Progenitor cell of endocrine pancreas (in vitro differentiated cells): ENCODE data around the gene GLCE. TPM values are rescaled to one million over a fixed set of nuclear protein-coding genes. Genes with fewer than 3 reads are reported as not detected.

ENCODE experiments used
- DNase-seq: peaks from one replicate; pipeline ENCODE4 v3.0.0; 2021; ENCODE audit warnings: low spot score; ENCODE audit not compliant: unreplicated experiment
- H3K27ac Mint-ChIP-seq: 2 replicates; pipeline ENCODE4 v1.8.0; 2021; ENCODE audit warnings: mild to moderate bottlenecking, moderate library complexity, mixed read lengths
- H3K27me3 Mint-ChIP-seq: 2 replicates; pipeline ENCODE4 v1.8.0; 2021; ENCODE audit warnings: mixed read lengths
- H3K36me3 Mint-ChIP-seq: 2 replicates; pipeline ENCODE4 v1.8.0; 2022; ENCODE audit warnings: mixed read lengths; ENCODE audit not compliant: insufficient read depth
- H3K4me1 Mint-ChIP-seq: 2 replicates; pipeline ENCODE4 v1.8.0; 2021; ENCODE audit warnings: low read depth, mixed read lengths
- H3K4me3 Mint-ChIP-seq: 2 replicates; pipeline ENCODE4 v1.8.0; 2021; ENCODE audit warnings: low read depth, mild to moderate bottlenecking, moderate library complexity, mixed read lengths
- H3K9me3 Mint-ChIP-seq: 2 replicates; pipeline ENCODE4 v1.8.0; 2021; ENCODE audit warnings: low read depth, mixed read lengths
- total RNA-seq: library from RNA; stranded (reverse); gene quantifications from 2 replicates; pipeline ENCODE4 v1.2.1, GENCODE V29; 2021
- TF ChIP-seq, protein P1 (sequence below): fragments of 200-600 bp; sonication (generic); IDR thresholded peaks from one replicate; pipeline ENCODE4 v1.5.0; 2021; ENCODE audit warnings: antibody characterized with exemption, mild to moderate bottlenecking; ENCODE audit not compliant: unreplicated experiment

The GLCE gene
- total RNA-seq, 1 donor from 2014 or later: 18.0 TPM

DNA sequence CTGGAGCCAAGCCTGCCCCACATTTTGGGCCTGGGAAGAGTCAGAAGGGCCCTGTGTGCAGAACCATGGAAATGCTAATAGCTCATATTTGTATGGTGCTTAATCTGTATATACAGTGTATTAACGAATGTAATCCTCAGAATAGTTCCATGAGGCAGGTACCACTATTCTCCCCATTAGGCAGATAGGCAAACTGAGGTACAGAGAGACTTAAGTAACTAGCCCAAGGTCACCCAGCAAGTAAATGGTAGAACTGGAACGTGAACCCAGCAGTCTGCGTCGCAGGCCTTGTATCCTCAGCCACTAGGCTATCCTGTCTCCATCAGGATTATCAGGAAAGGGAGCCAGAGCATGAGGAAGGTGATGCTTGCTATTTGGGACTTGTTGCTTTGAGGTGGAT is 28.0 kb upstream of the GLCE start:
- Mint-ChIP-seq H3K36me3 (no peaks in the 10 kb centered on the region), H3K4me1 (peaks cover 11% of the 10 kb centered on the region), H3K4me3 (no peak overlapping the region), H3K9me3 (no peaks in the 10 kb centered on the region), H3K27me3 (peaks cover 9% of the 10 kb centered on the region), H3K27ac (no peak overlapping the region)
- no peak for DNase-seq
- TF ChIP-seq, protein P1, sequence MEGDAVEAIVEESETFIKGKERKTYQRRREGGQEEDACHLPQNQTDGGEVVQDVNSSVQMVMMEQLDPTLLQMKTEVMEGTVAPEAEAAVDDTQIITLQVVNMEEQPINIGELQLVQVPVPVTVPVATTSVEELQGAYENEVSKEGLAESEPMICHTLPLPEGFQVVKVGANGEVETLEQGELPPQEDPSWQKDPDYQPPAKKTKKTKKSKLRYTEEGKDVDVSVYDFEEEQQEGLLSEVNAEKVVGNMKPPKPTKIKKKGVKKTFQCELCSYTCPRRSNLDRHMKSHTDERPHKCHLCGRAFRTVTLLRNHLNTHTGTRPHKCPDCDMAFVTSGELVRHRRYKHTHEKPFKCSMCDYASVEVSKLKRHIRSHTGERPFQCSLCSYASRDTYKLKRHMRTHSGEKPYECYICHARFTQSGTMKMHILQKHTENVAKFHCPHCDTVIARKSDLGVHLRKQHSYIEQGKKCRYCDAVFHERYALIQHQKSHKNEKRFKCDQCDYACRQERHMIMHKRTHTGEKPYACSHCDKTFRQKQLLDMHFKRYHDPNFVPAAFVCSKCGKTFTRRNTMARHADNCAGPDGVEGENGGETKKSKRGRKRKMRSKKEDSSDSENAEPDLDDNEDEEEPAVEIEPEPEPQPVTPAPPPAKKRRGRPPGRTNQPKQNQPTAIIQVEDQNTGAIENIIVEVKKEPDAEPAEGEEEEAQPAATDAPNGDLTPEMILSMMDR: no peak

DNA sequence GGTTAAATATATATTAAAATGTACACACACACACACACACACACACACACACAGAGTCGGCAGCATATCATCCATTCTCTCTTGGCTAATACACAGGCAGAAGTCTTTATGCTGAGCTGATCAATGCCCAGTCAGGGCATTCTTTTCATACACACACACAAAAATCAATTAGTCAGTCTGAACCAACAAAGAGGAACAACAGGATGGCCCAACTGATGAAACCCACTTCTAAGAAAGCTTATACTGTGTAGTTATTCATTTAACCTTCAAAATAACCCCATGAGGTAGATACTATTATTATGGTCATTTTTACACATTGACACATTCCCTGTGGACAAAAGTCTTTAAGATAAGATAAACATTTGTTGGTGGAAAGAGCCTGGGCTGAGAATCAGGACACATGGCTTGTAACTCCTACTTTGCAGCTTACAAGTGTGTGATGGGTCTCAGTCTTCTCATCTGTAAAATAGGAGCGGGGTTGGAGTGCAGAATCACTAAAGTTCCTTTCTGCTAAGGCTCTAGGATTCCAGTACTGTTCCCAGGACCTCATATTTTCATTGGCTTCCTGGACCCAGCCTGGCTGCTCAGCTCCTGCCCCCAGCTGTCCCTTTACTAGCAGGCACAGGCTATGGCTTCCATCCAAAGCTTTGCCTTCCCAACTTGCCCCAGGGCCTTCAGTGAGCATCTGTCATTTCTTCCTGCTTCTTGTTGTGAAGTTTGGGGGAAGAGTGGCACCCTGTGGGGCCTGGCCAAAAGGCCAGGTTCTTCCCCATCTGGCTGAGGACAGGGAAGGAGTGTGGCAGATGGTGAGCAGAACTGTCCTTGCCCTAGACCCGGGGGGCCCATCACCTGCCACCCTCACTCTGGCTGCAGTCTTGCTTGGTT is 27.2 kb upstream of the GLCE start:
- H3K4me1 Mint-ChIP-seq: peaks cover 11% of the 10 kb centered on the region
- H3K27ac Mint-ChIP-seq: peak overlapping the region; percentile 39
- no peak overlapping the region for H3K4me3 Mint-ChIP-seq
- H3K36me3 Mint-ChIP-seq: no peaks in the 10 kb centered on the region
- no peaks in the 10 kb centered on the region for H3K9me3 Mint-ChIP-seq
- TF ChIP-seq, protein P1: no peak
- DNase-seq: no peak
- H3K27me3 Mint-ChIP-seq: peaks cover 15% of the 10 kb centered on the region

DNA sequence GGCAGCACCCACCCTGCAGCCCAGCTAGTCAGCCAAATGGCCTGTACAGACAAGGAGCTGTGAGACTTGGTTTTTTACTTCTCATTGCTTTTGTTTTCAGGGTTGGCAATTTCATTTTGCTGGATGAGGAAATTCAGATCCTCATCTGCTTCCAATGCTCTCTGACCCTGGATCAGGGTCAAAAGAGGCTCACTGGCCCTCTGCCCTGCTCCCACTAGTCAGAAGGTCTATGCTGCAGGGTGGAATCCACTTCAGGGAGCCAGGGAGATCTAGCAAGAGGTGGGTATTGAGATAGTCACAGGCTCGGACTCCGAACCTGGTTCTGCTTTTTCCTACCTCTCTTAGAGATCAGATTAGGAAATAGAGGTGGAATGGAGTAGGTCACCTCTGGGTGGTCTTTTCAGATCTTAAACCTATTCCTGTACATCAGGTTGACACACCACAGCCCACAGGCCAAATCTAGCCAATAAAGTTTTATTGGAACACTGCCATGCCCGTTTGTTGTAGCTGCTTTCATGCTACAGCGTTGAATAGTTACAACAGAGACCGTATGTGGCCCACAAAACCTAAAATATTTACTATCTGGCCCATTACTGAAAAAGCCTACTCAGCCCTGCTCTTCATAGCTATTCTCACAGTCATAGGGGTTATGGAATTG is 26.4 kb upstream of the GLCE start:
- H3K27ac Mint-ChIP-seq: peak overlapping the region; percentile 54
- no peaks in the 10 kb centered on the region for H3K9me3 Mint-ChIP-seq
- H3K27me3 Mint-ChIP-seq: peaks cover 22% of the 10 kb centered on the region
- H3K4me1 Mint-ChIP-seq: peaks cover 11% of the 10 kb centered on the region
- no peak for DNase-seq
- H3K4me3 Mint-ChIP-seq: no peak overlapping the region
- H3K36me3 Mint-ChIP-seq: no peaks in the 10 kb centered on the region
- TF ChIP-seq, protein P1: no peak

DNA sequence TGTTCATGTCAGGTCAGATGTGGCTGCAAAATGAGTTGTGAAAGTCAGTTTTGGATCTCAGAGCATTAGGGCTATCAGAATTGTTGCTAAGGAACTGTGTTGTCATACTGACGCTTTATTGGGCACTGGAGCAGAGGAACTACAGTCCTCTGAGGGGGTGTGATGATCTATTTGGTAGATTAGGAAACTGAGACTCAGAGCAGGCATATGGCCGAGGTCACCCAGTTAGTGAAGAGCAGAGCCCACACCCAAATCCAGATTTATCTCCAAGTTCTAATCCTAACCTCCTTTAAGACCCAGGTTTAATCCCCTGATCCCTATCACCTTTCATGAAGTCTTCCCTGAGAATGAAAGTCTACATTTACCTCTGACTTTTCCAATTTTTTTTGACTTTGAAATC is 25.6 kb upstream of the GLCE start:
- H3K9me3 Mint-ChIP-seq: no peaks in the 10 kb centered on the region

DNA sequence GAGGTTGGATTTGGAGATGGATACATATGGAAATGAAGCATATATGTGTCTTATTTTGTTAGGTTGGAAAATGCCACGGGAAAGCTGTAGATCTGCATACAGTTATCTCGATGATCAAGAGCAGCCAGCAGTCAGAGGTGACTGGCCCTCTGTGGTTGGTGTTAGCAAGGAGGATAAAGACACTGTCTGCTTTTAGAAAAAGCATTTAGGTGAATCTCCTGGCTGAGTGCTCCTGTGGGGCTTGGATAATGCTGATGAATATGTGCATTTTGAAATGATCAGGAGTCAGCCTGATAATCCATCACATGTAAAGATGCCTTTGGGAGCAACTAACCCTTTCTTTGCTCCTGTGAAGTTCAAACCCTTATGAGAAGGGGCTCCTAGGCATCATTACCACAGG is 24.9 kb upstream of the GLCE start:
- Mint-ChIP-seq H3K27ac (no peak overlapping the region), H3K4me3 (no peak overlapping the region), H3K36me3 (no peaks in the 10 kb centered on the region), H3K9me3 (no peaks in the 10 kb centered on the region), H3K4me1 (peaks cover 11% of the 10 kb centered on the region), H3K27me3 (peaks cover 31% of the 10 kb centered on the region)
- TF ChIP-seq, protein P1: no peak
- DNase-seq: no peak

More for the DNA sequence above, 25.6 kb upstream of the GLCE start:
- no peaks in the 10 kb centered on the region for H3K36me3 Mint-ChIP-seq
- H3K27ac Mint-ChIP-seq: no peak overlapping the region
- H3K4me1 Mint-ChIP-seq: peaks cover 11% of the 10 kb centered on the region
- no peak overlapping the region for H3K4me3 Mint-ChIP-seq
- DNase-seq: no peak
- TF ChIP-seq, protein P1: no peak
- peaks cover 30% of the 10 kb centered on the region for H3K27me3 Mint-ChIP-seq
